HG02870 (cell line): ENCODE results near the gene GRIN2C.

Experiments
- ATAC-seq: cut with Tn5 transposase; IDR thresholded peaks from one replicate; pipeline ENCODE4 v1.9.1; 2021; ENCODE audit warnings: mild to moderate bottlenecking, moderate library complexity; ENCODE audit not compliant: unreplicated experiment

GRIN2C gene

DNA sequence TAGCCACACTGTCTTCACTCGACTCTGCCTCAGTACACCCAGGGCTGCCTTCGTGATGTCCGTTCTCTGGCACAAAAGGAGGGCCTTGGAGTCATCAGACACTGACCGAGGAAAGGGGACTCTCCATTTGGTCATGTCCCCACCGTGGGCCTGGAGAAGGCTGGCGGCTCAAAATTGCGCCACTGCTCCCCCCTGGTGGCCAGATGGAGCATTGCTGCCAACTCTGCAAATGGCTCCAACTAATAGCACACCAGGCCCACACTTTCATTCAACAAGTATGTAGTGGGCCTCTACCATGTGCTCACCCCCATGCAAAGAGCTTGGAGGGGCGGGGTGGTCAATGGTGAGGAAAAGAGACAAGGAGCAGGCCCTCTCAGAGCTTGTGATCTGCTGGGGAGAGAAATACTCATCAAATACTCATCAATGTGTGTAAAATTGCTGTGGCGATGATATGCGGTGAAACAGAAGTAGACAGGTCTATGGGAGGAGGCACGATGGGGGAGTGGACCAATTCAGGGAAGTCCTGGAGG, 5.2 kb upstream of the GRIN2C start:
- ATAC-seq = no peak

DNA sequence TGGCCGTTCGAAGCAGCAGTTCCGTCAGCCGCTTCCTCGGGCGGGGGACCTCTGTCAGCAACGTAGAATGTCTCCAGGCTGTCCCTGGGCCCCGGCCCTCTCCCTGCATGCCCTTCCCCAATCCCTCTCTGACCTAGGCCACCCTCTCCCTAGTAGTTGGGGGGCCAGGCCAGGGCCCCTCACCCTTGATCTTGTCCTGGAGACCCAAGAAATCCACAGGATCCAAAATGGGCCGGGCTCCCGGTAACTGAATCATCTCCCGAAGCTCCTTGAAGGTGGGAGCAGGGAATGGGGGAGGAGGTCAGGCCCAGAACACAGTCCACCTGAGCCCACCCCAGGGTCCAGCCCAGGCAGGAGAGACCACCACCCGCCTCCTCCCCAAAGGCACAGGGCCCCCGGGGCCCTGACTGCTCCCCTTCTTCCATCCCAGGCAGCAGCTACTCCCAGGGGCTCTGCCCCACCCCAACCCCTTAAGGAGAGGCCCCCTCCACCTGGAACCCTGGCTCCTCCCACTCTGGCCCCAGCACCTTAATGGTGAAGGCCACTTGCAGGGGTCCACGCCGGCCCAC, 4.7 kb upstream of the GRIN2C start:
- no peak for ATAC-seq

DNA sequence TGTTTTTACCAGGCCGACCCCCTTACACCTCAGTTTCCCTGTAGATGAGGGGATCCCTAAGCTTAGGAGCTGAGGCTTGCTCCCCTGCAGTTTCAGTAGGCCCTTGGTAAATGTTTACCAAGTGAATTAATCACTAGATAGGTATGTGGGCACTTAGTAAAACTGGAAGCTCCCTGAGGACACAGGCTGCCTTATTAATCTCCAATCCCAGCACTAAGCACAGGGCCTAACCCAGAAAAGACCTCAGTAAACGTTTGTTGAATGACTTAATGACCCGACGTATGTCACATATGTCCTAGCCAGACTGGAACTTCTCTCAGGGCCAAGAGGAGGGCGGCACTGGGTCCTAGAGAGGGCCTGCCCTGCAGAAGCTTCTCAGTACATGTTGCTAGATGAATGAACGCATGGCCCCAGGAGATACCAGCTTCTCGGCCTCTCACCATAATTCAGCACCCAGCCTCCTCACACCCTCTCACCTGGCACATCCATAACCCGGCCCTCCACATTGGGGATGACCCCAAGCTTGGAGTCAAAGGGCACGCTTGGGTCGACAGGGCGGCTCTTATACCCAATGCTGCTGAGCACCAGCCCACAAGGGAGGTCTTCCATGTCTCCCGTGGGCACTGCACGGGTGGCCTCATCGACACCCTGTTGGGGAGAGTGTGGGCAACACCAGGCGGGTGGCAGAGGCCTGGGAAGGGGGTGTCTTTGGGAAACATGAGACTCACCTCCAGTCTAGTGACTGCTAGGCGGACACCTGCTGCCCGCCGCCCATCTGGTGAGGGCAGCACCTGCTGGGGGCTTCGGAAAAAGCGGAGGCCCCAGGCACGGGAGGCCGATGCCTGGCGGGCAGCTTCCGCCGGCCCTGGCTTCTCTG, 4.0 kb upstream of the GRIN2C start:
- no peak for ATAC-seq

DNA sequence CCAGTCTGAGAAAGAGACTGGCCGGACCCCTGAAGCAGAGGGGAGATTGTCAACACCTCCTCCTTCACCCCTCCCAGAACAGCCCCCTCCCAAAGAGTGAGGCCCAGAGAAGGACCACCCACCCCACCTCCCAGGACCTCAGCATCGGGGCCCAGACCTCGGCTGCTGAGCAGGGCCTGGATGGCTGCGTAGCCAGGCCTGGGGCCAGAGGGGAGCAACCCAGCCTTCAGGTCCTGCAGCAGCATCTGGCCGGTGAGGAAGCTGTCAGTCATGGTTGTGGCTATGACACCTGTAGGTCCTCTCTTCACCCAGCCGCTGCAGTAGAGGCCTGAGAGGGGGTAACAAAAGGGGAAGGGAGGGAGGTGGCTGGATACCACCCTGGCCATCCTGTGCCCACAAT, 3.2 kb upstream of the GRIN2C start:
- no peak for ATAC-seq

DNA sequence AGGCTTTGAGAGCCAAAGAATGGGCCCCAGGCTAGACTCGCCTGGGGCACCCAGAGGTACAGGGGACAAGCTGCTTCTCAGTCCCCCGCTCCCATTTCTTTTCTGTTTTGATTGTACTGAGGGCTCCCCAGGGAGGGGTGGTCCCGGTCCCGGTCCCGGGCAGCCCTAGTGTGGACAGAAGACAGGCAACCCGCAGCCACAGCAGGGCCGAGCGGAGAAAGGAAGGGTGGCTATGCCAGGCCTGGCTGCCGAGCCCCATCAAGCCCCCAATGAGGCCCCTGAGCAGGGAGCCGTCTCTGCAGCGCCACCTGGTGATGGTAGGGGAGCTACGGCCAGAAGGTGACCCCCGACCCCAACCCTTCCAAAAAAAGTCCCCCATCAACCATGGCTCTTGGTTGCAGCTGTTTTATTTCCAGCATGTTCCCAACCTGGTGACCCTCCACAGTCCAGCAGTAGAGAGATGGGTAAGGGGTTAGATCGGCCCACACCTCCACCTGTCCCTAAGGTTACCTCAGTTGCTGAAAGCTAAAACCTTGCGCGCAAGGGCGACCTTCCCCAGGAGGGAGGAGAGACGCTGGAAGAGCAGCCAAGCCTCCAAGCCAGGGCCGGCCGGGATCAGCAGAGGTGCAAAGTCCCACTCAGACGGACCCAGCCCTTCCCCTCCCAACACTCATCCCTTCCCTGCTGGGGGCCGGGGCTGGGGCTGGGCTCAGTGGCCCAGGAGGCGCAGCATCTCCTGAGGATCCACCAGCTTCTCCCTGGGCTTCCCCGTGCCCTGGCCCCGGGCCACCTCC, 2.6 kb upstream of the GRIN2C start:
- ATAC-seq = no peak

DNA sequence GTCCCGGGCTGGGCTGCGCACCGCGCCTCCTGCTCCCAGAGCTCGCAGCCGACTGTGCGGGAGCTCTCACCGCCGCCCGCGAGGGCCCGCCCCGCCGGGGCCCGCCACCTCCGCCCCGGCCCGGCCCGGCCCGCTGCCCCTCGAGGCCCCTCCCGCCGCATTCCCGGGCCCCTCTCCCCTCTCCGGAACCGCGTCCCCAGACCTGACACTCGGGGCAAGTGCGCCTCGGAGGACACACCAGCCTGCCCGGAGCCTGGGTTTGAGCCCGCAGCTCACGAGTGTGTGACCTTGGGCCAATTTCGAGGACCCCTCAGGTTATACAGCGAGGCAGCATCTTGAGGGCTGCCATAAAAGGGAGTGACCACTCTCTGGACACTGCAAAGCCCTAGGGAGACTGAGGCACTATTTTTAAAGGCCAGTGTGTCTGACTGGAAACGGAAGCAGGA, 2.0 kb upstream of the GRIN2C start:
- ATAC-seq = no peak

DNA sequence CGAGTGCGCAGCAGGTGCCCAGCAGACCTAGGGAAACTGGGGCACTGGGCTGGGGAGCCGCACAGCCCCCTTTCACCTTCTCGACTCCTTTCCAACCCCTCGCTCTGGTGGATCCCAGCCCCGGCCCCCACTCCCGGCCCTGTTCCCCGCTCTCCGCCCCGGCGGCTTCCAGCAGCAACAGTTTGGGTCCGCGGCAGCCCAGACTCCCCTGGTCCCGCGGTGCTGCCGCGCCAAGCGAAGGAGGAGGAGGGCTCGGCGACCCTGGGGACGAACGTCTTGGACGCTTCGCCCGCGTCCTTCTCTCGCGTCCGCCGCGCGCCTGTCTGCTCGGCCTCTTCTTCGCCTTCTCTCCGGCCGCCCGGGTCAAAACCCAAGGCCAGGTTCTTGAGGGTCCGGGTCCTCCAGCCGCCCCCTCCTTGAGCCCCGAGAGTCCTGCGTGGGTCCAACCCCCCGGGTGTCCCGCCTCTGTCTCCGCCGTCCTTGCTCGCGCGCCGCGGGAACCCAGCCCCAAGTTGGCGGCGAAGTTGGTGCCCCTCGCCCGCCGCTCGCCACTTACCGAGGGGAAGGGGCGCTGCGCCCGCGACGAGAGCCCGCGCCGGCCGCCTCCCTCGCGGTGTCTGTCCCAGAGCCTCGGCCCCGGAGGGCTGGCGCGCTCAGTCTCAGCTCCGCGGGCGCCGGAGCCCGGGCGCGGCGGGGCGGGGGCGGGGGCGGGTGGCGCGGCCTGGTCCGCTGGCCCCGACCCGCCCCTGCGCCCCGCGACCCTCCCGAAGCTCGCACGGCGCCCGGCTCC, 1.4 kb upstream of the GRIN2C start:
- ATAC-seq = no peak

DNA sequence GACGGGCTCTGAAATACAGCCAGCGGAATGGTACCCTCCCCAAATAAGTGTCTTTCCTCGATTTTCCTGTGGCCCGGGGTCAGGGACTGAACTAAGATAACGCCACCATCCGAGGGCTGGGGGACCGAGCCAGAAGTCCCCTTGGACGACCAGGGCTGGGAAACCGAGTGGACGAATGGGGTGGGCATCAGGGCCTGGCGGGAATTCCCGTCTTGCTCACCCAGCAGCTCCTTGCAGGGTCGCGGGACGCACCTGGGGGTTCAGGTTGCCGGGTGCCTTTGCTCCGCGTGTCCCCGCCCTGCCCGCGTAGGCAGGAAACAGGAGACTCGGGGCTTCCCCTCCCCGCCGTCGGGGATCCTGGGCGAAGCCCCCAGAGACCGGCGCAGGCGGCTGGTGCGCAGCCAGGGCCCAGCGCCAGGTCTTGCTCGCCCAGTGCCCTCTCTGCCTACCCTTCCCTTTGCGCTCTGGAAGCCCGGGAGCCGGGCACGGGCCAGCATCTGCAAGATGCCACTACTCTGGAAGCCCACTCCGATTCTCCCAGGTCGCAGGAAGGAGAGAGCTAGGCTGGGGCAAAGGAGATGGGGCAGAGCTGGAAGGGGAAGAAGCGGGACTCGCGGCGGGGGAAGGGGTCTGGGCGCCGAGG, 665 bp upstream of the GRIN2C start:
- no peak for ATAC-seq

DNA sequence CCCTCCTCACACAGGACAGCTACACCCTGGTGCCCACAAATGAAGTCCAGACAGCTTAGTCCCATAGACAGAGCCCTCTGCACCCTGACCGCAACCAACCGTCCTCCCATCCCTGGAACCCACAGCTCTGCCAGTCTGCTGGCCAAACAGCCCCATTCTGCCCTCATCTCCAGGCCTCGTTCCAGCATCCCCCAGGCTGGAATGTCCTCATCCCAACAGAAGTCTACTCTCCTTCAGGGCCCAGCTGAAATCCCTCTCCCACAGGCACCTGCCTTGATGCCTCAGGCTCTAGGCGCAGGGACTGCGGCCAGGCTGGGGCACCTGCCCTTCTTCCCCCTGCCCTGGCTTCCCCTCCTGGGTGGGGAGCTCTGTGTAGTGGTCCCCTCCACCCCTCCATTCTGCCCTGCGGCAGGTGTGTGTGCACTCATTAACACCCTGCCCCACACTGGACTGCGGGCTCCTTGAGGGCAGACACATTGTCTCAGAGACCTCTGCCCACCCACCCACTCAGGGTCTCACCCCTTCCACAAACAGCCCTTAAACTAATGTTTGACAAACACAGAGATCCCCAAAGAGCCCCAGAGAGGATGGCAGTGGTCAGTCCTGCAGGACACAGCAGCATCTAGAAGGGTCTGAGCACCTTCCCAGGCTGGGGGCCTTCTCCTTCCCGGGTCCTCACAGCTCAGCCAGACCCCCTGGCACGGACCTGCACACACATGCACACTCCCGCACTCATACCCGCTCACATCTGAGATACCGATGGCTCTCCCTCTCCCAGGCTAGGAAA, 820 bp downstream of the GRIN2C start:
- no peak for ATAC-seq

DNA sequence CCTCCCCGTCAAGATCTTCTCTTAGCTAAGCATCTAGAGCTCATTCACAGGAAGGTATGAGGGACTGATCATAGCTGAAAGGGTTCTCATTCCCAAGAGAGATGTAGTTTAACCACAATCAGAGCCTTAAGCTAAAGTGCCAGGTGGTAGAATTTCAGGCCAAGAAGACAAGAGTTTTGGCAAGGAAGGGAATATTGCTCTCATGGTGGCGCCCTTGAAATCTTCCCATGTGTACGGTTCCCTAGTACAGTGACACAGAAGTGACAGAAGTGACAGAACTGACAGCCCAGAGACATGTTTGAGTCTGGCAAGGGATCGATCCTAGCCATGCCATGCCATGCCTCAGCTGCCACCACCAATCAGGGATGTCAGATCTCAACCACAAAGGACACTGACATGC, 2.5 kb downstream of the GRIN2C start:
- ATAC-seq = no peak

DNA sequence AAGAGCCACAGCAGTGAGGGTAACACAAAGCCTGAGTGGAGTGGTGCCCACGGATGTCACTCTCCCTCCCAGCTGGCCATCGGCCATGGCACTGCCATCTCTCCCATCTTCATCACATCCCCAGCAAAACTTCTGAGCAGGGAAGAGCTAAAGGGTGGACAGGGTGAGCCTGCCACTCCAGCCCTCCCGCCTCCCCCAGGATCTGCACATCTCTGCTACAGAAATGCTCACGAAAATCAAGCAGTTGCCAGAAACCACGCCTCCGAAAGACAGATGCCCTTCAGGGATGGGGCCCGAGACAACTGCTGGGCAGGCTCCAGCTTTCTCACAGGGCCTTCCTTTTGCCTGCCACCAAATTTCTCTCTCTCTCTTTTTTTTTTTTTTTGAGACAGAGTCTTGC, 3.6 kb downstream of the GRIN2C start:
- ATAC-seq = no peak

DNA sequence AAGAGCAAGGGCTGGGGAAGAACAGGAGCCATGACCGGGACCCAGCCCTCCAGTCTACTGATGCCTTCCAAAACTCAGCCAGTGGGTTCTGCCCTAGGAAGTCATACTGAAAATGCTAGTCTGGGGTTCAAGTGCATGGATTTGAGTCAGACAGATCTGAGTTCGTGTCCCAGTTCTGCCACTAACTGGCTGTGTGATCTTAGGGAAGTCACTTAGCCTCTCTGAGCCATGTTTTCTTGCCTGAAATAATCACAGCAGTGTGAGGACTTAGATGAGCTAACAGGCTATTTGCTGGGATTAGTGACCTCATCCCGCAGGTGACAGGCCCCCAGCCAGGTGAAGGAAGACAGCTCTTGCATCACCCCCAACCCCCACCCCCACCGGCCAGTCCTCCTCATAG, 4.4 kb downstream of the GRIN2C start:
- no peak for ATAC-seq

DNA sequence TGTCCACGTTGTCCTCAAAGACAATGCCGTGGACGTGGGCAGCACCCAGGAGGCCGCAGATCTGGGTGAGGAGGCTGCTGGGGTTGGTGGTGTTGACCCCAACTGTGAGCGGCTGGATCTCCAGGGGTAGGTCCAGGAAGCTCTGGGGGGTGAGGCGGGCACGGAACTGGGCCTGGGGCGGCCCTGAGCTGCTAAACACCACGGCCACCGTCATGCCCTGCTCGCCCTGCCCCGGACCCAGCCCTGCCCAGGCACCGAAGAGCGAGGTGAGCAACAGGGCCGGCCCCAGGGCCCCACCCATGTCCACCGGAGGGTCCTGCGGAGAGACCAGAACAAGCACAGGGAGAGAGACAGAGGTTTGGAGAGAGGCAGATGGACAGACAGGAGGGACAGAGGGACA, 4.9 kb downstream of the GRIN2C start:
- no peak for ATAC-seq

DNA sequence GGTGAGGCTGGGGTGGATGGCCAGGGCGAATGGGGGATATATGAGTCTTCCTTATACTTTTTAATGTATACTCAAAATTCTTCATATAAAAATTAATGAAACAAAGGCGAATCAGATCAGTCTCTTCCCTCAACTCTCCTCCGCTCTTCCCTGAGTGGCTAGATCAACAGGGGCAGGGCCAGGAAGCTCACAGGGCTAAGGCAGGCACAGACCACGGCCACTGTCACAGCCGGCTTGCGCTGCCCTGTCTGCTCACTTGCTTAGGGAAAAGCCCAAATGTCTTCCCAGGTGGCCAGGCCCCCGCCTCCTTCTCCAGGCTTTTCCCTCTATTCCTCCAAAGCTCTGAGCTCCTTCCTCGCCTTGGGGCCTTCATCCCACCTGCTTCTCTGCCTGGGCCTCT, 6.0 kb downstream of the GRIN2C start:
- ATAC-seq = no peak

DNA sequence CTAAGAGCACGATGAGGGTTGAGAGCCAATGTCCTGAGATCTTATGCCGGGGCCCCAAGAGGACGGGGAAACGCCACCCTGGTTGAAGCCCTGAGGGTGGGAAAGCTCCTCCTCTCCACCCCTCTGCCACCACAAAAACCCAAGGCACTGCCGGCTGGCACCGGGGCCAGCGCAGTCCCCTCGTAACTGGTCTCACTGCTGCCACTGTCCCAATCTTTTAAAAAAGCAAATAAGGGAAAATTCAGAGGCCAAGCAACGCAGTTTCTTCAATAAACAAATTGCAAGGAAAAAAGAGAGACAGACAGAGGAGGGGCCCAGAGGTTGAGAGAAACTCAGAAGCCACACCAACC, 6.7 kb downstream of the GRIN2C start:
- ATAC-seq = no peak

DNA sequence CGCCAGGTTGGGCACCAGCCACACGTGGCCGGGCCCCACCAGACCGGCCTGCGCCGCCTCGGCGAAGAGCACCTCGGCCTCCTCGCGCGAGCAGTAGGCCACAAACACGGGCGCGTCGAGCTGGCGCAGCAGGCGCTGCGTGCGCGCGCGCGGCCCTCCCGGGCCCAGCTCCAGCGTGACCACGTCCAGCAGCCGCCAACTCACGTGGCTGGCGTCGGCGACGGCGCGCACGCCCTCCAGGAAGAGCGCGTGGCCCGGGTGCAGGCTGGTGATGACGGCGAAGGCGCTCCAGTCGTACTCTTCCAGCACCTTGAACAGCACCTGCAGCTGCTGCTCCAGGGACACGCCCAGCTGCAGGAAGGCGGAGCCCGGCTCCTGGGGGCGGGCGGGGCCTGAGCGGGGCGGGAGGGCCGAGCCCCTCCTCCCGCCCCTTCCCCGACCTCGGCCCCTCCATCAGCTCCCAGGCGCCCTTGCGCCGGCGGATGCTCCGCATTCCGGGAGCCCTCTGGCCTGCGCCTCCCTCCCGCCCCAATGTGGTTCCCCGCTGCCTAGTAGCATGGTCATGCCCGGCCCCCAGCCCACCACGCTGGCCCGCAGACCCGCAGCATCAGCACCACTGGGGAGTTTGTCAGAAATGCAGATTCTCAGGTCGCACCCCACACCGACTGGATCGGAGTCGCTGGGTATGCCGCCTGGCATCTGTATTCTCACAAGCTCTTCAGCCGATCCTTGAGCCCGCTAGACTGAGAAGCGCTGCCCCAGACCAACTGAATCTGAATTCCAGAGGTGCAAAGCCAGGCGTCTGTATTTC, 7.2 kb downstream of the GRIN2C start:
- no peak for ATAC-seq

DNA sequence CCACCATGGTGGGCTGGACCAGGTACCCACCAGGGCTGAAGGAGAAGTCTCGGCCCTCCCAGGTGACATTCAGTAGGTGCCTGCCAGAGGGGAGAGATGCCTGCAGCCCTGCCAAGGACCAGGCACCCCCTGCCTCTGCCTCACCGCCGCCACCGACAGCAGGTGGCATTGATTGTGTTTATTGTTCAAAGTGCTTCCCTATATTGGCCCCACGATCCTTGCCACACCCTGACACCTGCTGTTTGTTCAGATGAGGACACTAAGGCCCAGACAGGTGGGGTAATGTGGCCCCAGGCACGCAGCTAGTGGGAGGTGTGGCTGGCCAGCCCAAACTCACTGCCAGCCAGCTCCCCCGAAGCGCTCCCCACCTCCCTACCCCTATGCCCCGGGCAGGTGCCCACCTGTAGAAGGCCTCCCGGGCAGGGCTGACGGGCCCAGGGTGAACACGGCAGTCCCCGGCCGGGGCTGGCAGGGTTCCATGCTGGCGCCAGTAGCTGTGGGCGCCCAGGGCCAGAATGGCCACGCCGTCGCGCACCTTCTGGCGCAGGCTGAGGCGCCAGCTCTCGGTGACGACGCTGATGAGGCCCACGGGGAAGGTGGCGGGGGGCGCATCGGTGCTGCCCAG, 8.0 kb downstream of the GRIN2C start:
- ATAC-seq = no peak

DNA sequence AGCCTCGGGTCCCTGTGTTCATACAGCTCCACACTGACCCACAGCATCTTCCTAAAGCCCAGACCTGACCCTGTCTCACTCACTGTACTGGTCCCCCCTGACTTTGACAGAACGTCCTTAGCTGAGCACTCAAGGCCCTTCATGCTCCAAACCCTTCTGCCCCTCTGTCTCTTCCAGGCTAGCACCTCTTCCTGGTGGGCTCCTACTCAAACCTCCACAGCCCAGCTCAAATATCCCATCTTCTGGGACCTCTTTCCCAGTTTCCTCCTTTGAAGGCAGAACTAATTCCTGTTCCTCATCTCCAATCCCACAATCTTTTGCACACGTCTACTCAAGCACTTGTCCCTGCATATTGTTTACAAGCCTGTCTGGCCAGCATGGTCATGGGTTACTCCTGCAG, 8.8 kb downstream of the GRIN2C start:
- ATAC-seq = no peak
